Choroid plexus epithelial cell (primary cell): Measurements from ENCODE around the gene MYL3.

Experiments used
- DNase-seq: peaks from one replicate; pipeline ENCODE4 v3.0.0-alpha.2; 2010; ENCODE audit warnings: low read depth
- H3K4me3 ChIP-seq: 2 replicates; pipeline ENCODE4 v1.5.1; 2011; ENCODE audit warnings: low read depth, mild to moderate bottlenecking, control low read depth, low read length, moderate library complexity
- CTCF ChIP-seq: conservative IDR thresholded peaks from 2 replicates; pipeline ENCODE4 v1.5.1; 2011; ENCODE audit warnings: low read depth, mild to moderate bottlenecking, control low read depth, inconsistent platforms, low read length, moderate library complexity

Gene MYL3

GRCh38 chr3:46859001-46859710 lies 4.1 kb downstream of the MYL3 start:
- no peak for DNase-seq
- TF ChIP-seq CTCF = no peak

GRCh38 chr3:46858456-46858855 lies 4.8 kb downstream of the MYL3 start:
- no peak for DNase-seq
- no peak for TF ChIP-seq CTCF
- H3K4me3 ChIP-seq = no peak overlapping the region

More at GRCh38 chr3:46859001-46859710, 4.1 kb downstream of the MYL3 start:
- H3K4me3 ChIP-seq = no peak overlapping the region

GRCh38 chr3:46857485-46858341 lies 5.5 kb downstream of the MYL3 start:
- no peak for DNase-seq
- no peak overlapping the region for H3K4me3 ChIP-seq
- no peak for TF ChIP-seq CTCF

GRCh38 chr3:46856576-46857471 lies 6.4 kb downstream of the MYL3 start:
- no peak for DNase-seq
- TF ChIP-seq CTCF = no peak
- H3K4me3 ChIP-seq = no peak overlapping the region

DNA sequence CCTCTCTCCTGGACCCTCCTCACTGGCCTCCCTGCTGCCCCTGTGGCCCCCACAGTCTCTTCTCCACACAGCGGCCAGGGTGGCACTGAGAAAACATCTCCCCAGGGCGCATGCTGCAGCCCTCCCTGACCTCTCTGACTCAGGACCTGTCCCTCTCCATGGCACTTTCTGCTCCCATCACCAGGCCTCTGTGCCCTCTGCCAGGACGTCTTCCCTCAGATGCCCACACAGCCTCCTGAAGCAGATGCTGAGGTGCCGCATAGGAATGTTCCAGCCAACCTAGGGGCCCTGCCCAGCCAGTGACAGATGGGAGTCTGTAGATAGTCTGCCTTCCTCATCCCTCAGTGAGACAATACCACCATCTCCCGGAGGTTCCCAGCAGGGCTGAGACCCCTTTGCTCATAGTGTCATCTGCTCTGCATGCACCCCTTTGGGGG lies 8.7 kb downstream of the MYL3 start:
- no peak overlapping the region for H3K4me3 ChIP-seq
- no peak for DNase-seq
- TF ChIP-seq CTCF = no peak

DNA sequence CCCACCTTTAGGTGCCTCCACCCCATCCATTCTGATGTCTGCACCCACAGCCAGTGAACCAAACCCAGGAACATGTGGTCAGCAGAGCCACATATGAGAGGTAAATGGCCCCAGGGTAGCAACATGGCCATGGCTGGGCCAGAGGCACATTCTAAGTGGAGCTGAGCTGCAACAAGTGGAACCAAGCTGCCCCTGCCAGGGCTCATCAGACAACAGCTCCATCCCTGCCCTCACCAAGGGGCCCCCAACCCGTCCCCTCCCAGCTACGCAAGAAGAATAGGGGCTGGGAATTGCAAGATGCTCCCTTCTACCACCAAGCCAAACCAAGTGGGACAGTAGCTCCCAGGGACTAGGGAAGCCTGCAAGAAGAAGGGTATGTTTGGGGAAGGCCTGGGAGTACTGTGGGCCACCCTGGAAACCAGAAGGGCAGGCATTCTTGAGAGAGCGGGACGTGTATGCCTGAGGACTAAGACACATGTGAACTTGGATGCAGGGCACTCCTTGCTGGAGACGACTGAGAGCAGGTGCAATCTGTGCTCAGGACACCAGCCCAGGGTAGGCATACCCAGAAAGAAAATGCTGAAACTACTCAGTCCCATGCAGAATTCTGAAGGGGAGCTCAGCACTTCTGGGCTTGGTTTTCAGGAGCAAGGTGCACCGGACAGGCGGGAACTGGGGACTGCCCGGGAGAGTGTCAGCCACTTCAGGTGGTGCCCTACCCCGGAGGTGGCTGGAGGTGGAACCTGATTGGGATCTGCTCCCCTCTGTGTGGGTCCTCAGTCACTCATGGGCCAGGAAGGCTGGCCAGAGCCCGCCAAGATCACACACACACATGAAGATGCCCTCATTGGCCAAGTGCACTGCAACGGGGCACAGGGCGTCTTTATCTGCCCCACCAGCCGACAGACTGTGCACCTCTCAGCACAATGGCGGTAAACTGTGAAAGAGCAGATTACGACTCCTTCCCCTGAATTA lies 9.5 kb downstream of the MYL3 start:
- no peak overlapping the region for H3K4me3 ChIP-seq
- no peak for DNase-seq
- TF ChIP-seq CTCF = no peak
